Suprapubic skin (tissue), 4 donors: ENCODE data around the gene AARSD1. TPM values are rescaled to one million over a fixed set of nuclear protein-coding genes. Genes with fewer than 3 reads are reported as not detected.

Experiments
- DNase-seq, 2 donors: peaks; one replicate each; pipeline ENCODE4 v3.0.0-alpha.2; 2019; ENCODE audit warnings: low spot score in 2 of 2
- H3K27ac ChIP-seq: fragments of 200-600 bp; sonication (generic); one replicate; pipeline ENCODE4 v1.5.1; 2019
- H3K27me3 ChIP-seq: fragments of 200-600 bp; sonication (generic); one replicate; pipeline ENCODE4 v1.5.1; 2019
- H3K36me3 ChIP-seq: fragments of 200-600 bp; sonication (generic); one replicate; pipeline ENCODE4 v1.5.1; 2019
- H3K4me1 ChIP-seq: fragments of 200-600 bp; sonication (generic); one replicate; pipeline ENCODE4 v1.5.1; 2019
- H3K4me3 ChIP-seq: fragments of 200-600 bp; sonication (generic); one replicate; pipeline ENCODE4 v1.5.1; 2019; ENCODE audit warnings: mild to moderate bottlenecking
- H3K9me3 ChIP-seq: fragments of 200-600 bp; sonication (generic); one replicate; pipeline ENCODE4 v1.5.1; 2019
- EP300 ChIP-seq: sonication (generic); formaldehyde crosslinking; IDR thresholded peaks from one replicate; pipeline ENCODE4 v1.6.1; 2017; ENCODE audit warnings: antibody characterized with exemption
- POLR2A ChIP-seq, 2 donors: fragments of 450-650 bp; IDR thresholded peaks; one replicate each; pipeline ENCODE4 v1.6.1; 2017; ENCODE audit warnings: antibody characterized with exemption in 2 of 2, mild to moderate bottlenecking in 2 of 2, moderate library complexity in 2 of 2
- POLR2AphosphoS5 ChIP-seq, 3 donors: sonication (generic); formaldehyde crosslinking; IDR thresholded peaks; one replicate each; pipeline ENCODE4 v1.6.1; 2017; ENCODE audit warnings: antibody characterized with exemption in 3 of 3
- WGBS: methylation state at CpG from one replicate; pipeline ENCODE4 v1.1.5; 2018; 5-methylcytosine and 5-hydroxymethylcytosine counted together
- total RNA-seq, 4 donors: library from RNA; depleted of rRNA; stranded (reverse); fragments of >200 nt; gene quantifications; one replicate each; pipeline ENCODE4 v1.1.0, GENCODE V29; 2016
- TF ChIP-seq, protein P1 (sequence below), 2 donors: fragments of 200-600 bp in 1 of 2; fragments of 450-650 bp in 1 of 2; sonication (generic) in 1 of 2; IDR thresholded peaks; one replicate each; pipeline ENCODE4 v1.5.1; 2016 to 2019; ENCODE audit warnings: antibody characterized with exemption in 2 of 2, mild to moderate bottlenecking in 1 of 2, moderate library complexity in 1 of 2

The AARSD1 gene
- total RNA-seq, 4 donors from 2014 or later = 13.6 to 25.1 (median 16.9) TPM

GRCh38 chr17:42913981-42914617 lies 50.2 kb downstream of the AARSD1 start:
- TF ChIP-seq POLR2A (IDR thresholded peaks at IDR 0.05) = no peak
- TF ChIP-seq, protein P1, sequence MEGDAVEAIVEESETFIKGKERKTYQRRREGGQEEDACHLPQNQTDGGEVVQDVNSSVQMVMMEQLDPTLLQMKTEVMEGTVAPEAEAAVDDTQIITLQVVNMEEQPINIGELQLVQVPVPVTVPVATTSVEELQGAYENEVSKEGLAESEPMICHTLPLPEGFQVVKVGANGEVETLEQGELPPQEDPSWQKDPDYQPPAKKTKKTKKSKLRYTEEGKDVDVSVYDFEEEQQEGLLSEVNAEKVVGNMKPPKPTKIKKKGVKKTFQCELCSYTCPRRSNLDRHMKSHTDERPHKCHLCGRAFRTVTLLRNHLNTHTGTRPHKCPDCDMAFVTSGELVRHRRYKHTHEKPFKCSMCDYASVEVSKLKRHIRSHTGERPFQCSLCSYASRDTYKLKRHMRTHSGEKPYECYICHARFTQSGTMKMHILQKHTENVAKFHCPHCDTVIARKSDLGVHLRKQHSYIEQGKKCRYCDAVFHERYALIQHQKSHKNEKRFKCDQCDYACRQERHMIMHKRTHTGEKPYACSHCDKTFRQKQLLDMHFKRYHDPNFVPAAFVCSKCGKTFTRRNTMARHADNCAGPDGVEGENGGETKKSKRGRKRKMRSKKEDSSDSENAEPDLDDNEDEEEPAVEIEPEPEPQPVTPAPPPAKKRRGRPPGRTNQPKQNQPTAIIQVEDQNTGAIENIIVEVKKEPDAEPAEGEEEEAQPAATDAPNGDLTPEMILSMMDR (IDR thresholded peaks at IDR 0.05) = no peak
- TF ChIP-seq POLR2AphosphoS5 (IDR thresholded peaks at IDR 0.05) = no peak
- TF ChIP-seq EP300 = no peak
- peaks cover 5% of the 10 kb centered on the region for H3K4me1 ChIP-seq
- H3K27ac ChIP-seq = no peak overlapping the region
- no peak for DNase-seq
- no peaks in the 10 kb centered on the region for H3K9me3 ChIP-seq
- no peak overlapping the region for H3K4me3 ChIP-seq
- WGBS = 88% methylated on average over 3 of the region's 3 CpGs
- H3K36me3 ChIP-seq = no peaks in the 10 kb centered on the region
- no peaks in the 10 kb centered on the region for H3K27me3 ChIP-seq

DNA sequence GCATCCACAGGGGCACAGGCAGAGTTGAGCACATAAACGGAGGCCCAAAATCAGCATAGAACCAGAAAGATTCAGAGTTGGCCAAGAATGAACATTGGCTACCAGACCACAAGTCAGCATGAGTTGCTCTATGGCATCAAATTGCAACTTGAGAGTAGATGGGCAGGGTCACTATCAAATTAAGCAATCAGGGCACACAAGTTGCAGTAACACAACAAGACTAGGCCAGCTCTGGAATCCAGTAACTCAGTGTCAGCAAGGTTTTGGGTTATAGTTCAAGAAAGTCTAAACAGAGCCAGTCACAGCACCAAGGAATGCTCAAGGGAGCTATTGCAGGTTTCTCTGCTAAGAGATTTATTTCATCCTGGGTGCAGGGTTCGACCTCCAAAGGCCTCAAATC lies 50.7 kb downstream of the AARSD1 start:
- no peak for TF ChIP-seq POLR2A (IDR thresholded peaks at IDR 0.05)
- H3K9me3 ChIP-seq = no peaks in the 10 kb centered on the region
- H3K4me1 ChIP-seq = peaks cover 1% of the 10 kb centered on the region
- 52% methylated on average over 2 of the region's 2 CpGs for WGBS
- H3K4me3 ChIP-seq = no peak overlapping the region
- H3K27ac ChIP-seq = no peak overlapping the region
- no peak for DNase-seq
- no peaks in the 10 kb centered on the region for H3K36me3 ChIP-seq
- no peaks in the 10 kb centered on the region for H3K27me3 ChIP-seq

- H3K27me3 ChIP-seq = peaks cover 2% of the 10 kb centered on the region
- H3K36me3 ChIP-seq = no peaks in the 10 kb centered on the region
- no peaks in the 10 kb centered on the region for H3K9me3 ChIP-seq
- no peaks in the 10 kb centered on the region for H3K4me1 ChIP-seq
- no peak overlapping the region for H3K4me3 ChIP-seq
- 74% methylated on average over 7 of the region's 7 CpGs for WGBS
- H3K27ac ChIP-seq = no peak overlapping the region
- no peak for DNase-seq
- no peak for TF ChIP-seq POLR2AphosphoS5 (IDR thresholded peaks at IDR 0.05)
- no peak for TF ChIP-seq EP300
- no peak for TF ChIP-seq POLR2A (IDR thresholded peaks at IDR 0.05)
- TF ChIP-seq, protein P1 (IDR thresholded peaks at IDR 0.05) = no peak
Observed at GRCh38 chr17:42908872-42909700, 55.2 kb downstream of the AARSD1 start.

DNA sequence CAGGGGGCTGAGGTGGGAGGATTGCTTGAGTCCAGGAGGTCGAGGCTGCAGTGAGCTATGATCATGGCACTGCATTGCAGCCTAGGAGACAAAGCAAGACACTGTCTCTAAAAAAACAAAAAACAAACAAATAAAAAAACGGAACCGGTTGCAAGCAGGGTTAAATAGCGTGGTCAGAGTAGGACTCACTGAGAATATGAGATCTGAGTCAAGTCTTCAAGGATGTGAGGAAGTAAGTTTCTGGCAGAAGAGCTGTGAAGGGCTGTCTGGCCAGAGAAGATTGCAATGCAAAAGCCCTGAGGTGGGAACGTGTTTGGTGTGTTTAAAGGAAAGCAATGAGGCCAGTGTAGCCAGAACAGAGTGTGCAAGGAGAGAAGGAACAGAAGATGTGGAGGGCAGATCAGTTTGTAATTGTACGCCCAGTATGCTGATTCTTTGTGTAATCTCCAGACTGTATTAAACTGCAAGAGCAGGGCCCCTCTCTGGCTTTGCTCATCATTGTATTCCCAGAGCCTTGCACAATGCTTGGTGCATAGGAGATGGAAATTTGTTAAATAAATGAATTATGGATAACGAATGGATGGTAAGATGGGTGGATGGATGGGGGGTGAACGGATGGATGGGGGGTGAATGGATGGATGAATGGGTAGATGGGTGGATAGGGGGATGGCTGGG lies 57.3 kb downstream of the AARSD1 start:
- H3K9me3 ChIP-seq = no peaks in the 10 kb centered on the region
- 79% methylated on average over 8 of the region's 8 CpGs for WGBS
- no peak overlapping the region for H3K4me3 ChIP-seq
- H3K27me3 ChIP-seq = peaks cover 2% of the 10 kb centered on the region
- DNase-seq = no peak
- no peaks in the 10 kb centered on the region for H3K4me1 ChIP-seq
- H3K27ac ChIP-seq = no peak overlapping the region
- no peaks in the 10 kb centered on the region for H3K36me3 ChIP-seq
- TF ChIP-seq, protein P1 (IDR thresholded peaks at IDR 0.05) = no peak
- TF ChIP-seq POLR2AphosphoS5 (IDR thresholded peaks at IDR 0.05) = no peak
- no peak for TF ChIP-seq POLR2A (IDR thresholded peaks at IDR 0.05)
- TF ChIP-seq EP300 = no peak

DNA sequence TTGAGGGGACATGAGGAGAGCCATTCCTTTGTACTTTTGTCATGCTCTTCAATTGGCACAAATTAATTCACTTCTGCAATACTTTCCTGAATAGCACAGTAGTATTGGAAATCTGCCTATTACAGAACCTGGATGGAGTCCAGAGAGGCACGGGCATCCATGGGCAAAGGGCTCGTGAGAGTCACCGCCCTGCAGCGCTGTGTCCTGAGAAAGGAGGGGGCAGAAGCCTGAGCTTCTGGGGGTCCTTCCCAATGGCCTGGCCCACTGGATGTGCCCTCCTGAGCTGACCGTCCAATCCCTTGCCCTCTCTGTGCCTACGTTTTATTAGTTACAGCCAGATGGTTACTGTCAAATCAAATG lies 60.2 kb downstream of the AARSD1 start:
- no peak overlapping the region for H3K4me3 ChIP-seq
- DNase-seq = no peak
- H3K4me1 ChIP-seq = no peaks in the 10 kb centered on the region
- no peaks in the 10 kb centered on the region for H3K36me3 ChIP-seq
- H3K27ac ChIP-seq = no peak overlapping the region
- H3K27me3 ChIP-seq = peaks cover 2% of the 10 kb centered on the region
- H3K9me3 ChIP-seq = no peaks in the 10 kb centered on the region
- WGBS = 71% methylated on average over 6 of the region's 6 CpGs
- TF ChIP-seq EP300 (no peak), POLR2AphosphoS5 (IDR thresholded peaks at IDR 0.05) (no peak), POLR2A (IDR thresholded peaks at IDR 0.05) (no peak)
- TF ChIP-seq, protein P1 (IDR thresholded peaks at IDR 0.05) = no peak
